HuH-7.5 (cell line): ENCODE results near the gene ACVR1C.

ENCODE experiments used
- DNase-seq: peaks from one replicate; pipeline ENCODE4 v3.0.0; 2011; ENCODE audit warnings: low spot score

The ACVR1C gene

GRCh38 chr2:157628477-157629415 is at the start of gene ACVR1C:
Gene ACVR1C (minus strand): TSS chr2:157628864. CDS start chr2:157628644, 220 bp downstream.
- peak; percentile 92 for DNase-seq

GRCh38 chr2:157677941-157678340 is 49.3 kb upstream of the ACVR1C start:
- DNase-seq = no peak

GRCh38 chr2:157672129-157672528 is 43.5 kb upstream of the ACVR1C start:
- no peak for DNase-seq

- DNase-seq = no peak
Observed at GRCh38 chr2:157662401-157662800, 33.7 kb upstream of the ACVR1C start.

- DNase-seq = no peak
Observed at GRCh38 chr2:157661776-157662175, 33.1 kb upstream of the ACVR1C start.

- DNase-seq = no peak
Observed at GRCh38 chr2:157657858-157658257, 29.2 kb upstream of the ACVR1C start.

- DNase-seq = no peak
Observed at GRCh38 chr2:157657101-157657500, 28.4 kb upstream of the ACVR1C start.

GRCh38 chr2:157644776-157645175 is 16.1 kb upstream of the ACVR1C start:
- no peak for DNase-seq

- no peak for DNase-seq
Observed at GRCh38 chr2:157631861-157632260, 3.2 kb upstream of the ACVR1C start.

- peak; percentile 19 for DNase-seq
Observed at GRCh38 chr2:157627594-157628476, 829 bp downstream of the ACVR1C start.

GRCh38 chr2:157625296-157625695 is 3.4 kb downstream of the ACVR1C start:
- DNase-seq = no peak

- no peak for DNase-seq
Observed at GRCh38 chr2:157620956-157621355, 7.7 kb downstream of the ACVR1C start.

- DNase-seq = no peak
Observed at GRCh38 chr2:157611726-157612125, 16.9 kb downstream of the ACVR1C start.

GRCh38 chr2:157611110-157611509 is 17.6 kb downstream of the ACVR1C start:
- DNase-seq = no peak

- no peak for DNase-seq
Observed at GRCh38 chr2:157606534-157606933, 22.1 kb downstream of the ACVR1C start.

- no peak for DNase-seq
Observed at GRCh38 chr2:157603198-157603597, 25.5 kb downstream of the ACVR1C start.

- DNase-seq = no peak
Observed at GRCh38 chr2:157601807-157602206, 26.9 kb downstream of the ACVR1C start.

- DNase-seq = peak; percentile 55
Observed at GRCh38 chr2:157596992-157597681, 31.5 kb downstream of the ACVR1C start.

GRCh38 chr2:157593411-157593810 is 35.3 kb downstream of the ACVR1C start:
- no peak for DNase-seq

GRCh38 chr2:157592948-157593347 is 35.7 kb downstream of the ACVR1C start:
- no peak for DNase-seq

GRCh38 chr2:157592374-157592773 is 36.3 kb downstream of the ACVR1C start:
- DNase-seq = no peak

- DNase-seq = no peak
Observed at GRCh38 chr2:157587576-157587975, 41.1 kb downstream of the ACVR1C start.
